Kidney (tissue), 14 donors: ENCODE results near the gene KCNC4. TPM values are rescaled to one million over a fixed set of nuclear protein-coding genes. Genes with fewer than 3 reads are reported as not detected.

Source experiments
- DNase-seq, 5 donors: peaks; one replicate each; pipeline ENCODE4 v3.0.0-alpha.2; 2013 to 2020
- FAIRE-seq: peaks from 2 replicates; lab custom pipeline; 2012; peaks lifted over from hg19 to GRCh38; lab: Jason Lieb, UNC
- H3K27ac ChIP-seq, 2 donors: one replicate each; pipeline ENCODE4 v1.7.0; 2013; ENCODE audit warnings: low read depth in 2 of 2, low read length in 2 of 2, inconsistent platforms in 1 of 2
- H3K27me3 ChIP-seq: one replicate; pipeline ENCODE4 v1.7.1; 2013; ENCODE audit warnings: low read length, inconsistent platforms; ENCODE audit not compliant: control insufficient read depth, insufficient read depth
- H3K36me3 ChIP-seq, 3 donors: one replicate each; pipeline versions ENCODE4 v1.7.0 to v1.7.1; 2013; ENCODE audit warnings: low read length in 3 of 3, control low read depth in 1 of 3, inconsistent platforms in 1 of 3; ENCODE audit not compliant: insufficient read depth in 3 of 3, control insufficient read depth in 2 of 3
- H3K4me1 ChIP-seq, 3 donors: one replicate each; pipeline versions ENCODE4 v1.7.0 to v1.7.1; 2013; ENCODE audit warnings: low read length in 3 of 3, inconsistent platforms in 1 of 3, low read depth in 1 of 3; ENCODE audit not compliant: control insufficient read depth in 2 of 3, insufficient read depth in 2 of 3
- H3K4me3 ChIP-seq, 3 donors: one replicate each; pipeline versions ENCODE4 v1.7.0 to v1.8.1; 2013; ENCODE audit warnings: low read length in 3 of 3, control low read depth in 1 of 3, inconsistent platforms in 1 of 3
- H3K9ac ChIP-seq, 3 donors: one replicate each; pipeline versions ENCODE4 v1.7.0 to v1.7.1; 2013; ENCODE audit warnings: low read length in 3 of 3, control low read depth in 1 of 3, inconsistent platforms in 1 of 3
- H3K9me3 ChIP-seq, 3 donors: one replicate each; pipeline versions ENCODE4 v1.7.0 to v1.7.1; 2013; ENCODE audit warnings: low read length in 3 of 3, control low read depth in 1 of 3, inconsistent platforms in 1 of 3; ENCODE audit not compliant: control insufficient read depth in 2 of 3, insufficient read depth in 1 of 3
- CTCF ChIP-seq: IDR thresholded peaks from 3 replicates; pipeline ENCODE4 v1.5.1; 2012; ENCODE audit warnings: mild to moderate bottlenecking, moderate library complexity, borderline replicate concordance; ENCODE audit not compliant: insufficient read depth; ENCODE audit errors: extremely low read depth
- intact Hi-C: fragments of 100-400 bp; cut with DNase I; formaldehyde crosslinking; loops from one replicate; pipeline ENCODE4 v1.11.1; 2022
- polyA plus RNA-seq: library from polyadenylated mRNA; stranded (reverse); fragments of 350-450 nt; fragmentation: Illumina TruSeq; extraction: RNeasy Lipid Tissue Mini Kit (QIAGEN cat#74804); gene quantifications from one replicate; pipeline ENCODE4 v1.2.3, GENCODE V29; 2014; ENCODE audit warnings: low read depth, low replicate concordance; ENCODE audit not compliant: insufficient read depth
- total RNA-seq: library from RNA; stranded (reverse); fragmentation: NEBNext Ultra II Directional; extraction: Animal tissue kit (Norgen Biotek cat#: 25700); gene quantifications from one replicate; pipeline ENCODE4 v1.2.1, GENCODE V29; 2021
- donor health status: control.
- donor health status: control.
- donor health status: control.
- donor health status: control.
- donor health status: control.
- donor health status: DM: yes; HTN: yes; CAD: no.
- donor health status: Normal renal cell carcinoma (clear cell type).

Gene KCNC4
- total and polyA plus RNA-seq, 2 donors from 2014 or later: 12.9 to 52.9 TPM

GRCh38 chr1:110196917-110197765, 13.0 kb upstream of the KCNC4 start:
- Histone ChIP-seq H3K9me3 (no peaks in the 10 kb centered on the region), H3K27ac (no peak overlapping the region), H3K27me3 (no peaks in the 10 kb centered on the region), H3K4me1 (no peaks in the 10 kb centered on the region), H3K4me3 (no peak overlapping the region), H3K36me3 (no peaks in the 10 kb centered on the region), H3K9ac (no peak overlapping the region)
- DNase-seq (peak in 4 of 5 donors; percentile 21 to 50 (median 27)), FAIRE-seq (peak; percentile 41)
- intact Hi-C loops: no loop called here
- peak; percentile 80 for TF ChIP-seq CTCF

- DNase-seq (peak in 1 of 5 donors; percentile 70), FAIRE-seq (no peak)
- H3K27ac ChIP-seq: no peak overlapping the region
- H3K4me1 ChIP-seq: no peaks in the 10 kb centered on the region
- H3K9ac ChIP-seq: no peak overlapping the region
- no peak for TF ChIP-seq CTCF
- no peaks in the 10 kb centered on the region for H3K9me3 ChIP-seq
- H3K36me3 ChIP-seq: no peaks in the 10 kb centered on the region
- no peaks in the 10 kb centered on the region for H3K27me3 ChIP-seq
- H3K4me3 ChIP-seq: no peak overlapping the region
- intact Hi-C loops: no loop called here
These were observed 12.0 kb upstream of the KCNC4 start for GRCh38 chr1:110197905-110198629.

- DNase-seq: peak in 1 of 5 donors; percentile 26
- Histone ChIP-seq H3K27me3 (no peaks in the 10 kb centered on the region), H3K9me3 (no peaks in the 10 kb centered on the region), H3K27ac (no peak overlapping the region), H3K9ac (no peak overlapping the region), H3K4me1 (peaks cover 0 to 3% (median 0%) of the 10 kb centered on the region in 3 donors), H3K4me3 (no peak overlapping the region), H3K36me3 (no peaks in the 10 kb centered on the region)
- no peak for FAIRE-seq
- intact Hi-C loops: no loop called here
- no peak for TF ChIP-seq CTCF
These were observed 11.4 kb upstream of the KCNC4 start for GRCh38 chr1:110198746-110199145.
